Keratinocyte (primary cell): ENCODE data around the gene SYNC. TPM values are rescaled to one million over a fixed set of nuclear protein-coding genes. Genes with fewer than 3 reads are reported as not detected.

Experiments used
- DNase-seq: peaks from one replicate; pipeline ENCODE4 v3.0.0-alpha.2; 2011; ENCODE audit warnings: low read depth, missing footprints, low spot score
- FAIRE-seq: peaks from 2 replicates; lab custom pipeline; 2011; peaks lifted over from hg19 to GRCh38; lab: Jason Lieb, UNC
- H2AFZ ChIP-seq: 2 replicates; pipeline ENCODE4 v1.6.0; 2012; ENCODE audit warnings: low read length, control low read depth, inconsistent platforms; ENCODE audit not compliant: control insufficient read depth
- H3K27ac ChIP-seq: 2 replicates; pipeline ENCODE4 v1.5.1; 2011; ENCODE audit warnings: low read length; ENCODE audit not compliant: control insufficient read depth, insufficient read depth
- H3K27me3 ChIP-seq: 3 replicates; pipeline ENCODE4 v1.6.0; 2011; ENCODE audit warnings: low read length; ENCODE audit not compliant: control insufficient read depth, insufficient read depth; ENCODE audit errors: extremely low read depth
- H3K36me3 ChIP-seq, 2 experiments: 2 replicates in 1 of 2; 3 replicates in 1 of 2; pipeline ENCODE4 v1.5.1; 2011; ENCODE audit warnings: low read length in 2 of 2, mild to moderate bottlenecking in 1 of 2; ENCODE audit not compliant: control insufficient read depth in 2 of 2, insufficient read depth in 2 of 2; ENCODE audit errors: extremely low read depth in 1 of 2
- H3K4me1 ChIP-seq: 3 replicates; pipeline ENCODE4 v1.5.1; 2011; ENCODE audit warnings: low read length; ENCODE audit not compliant: control insufficient read depth, insufficient read depth; ENCODE audit errors: extremely low read depth
- H3K4me2 ChIP-seq: 3 replicates; pipeline ENCODE4 v1.6.0; 2011; ENCODE audit warnings: low read depth, low read length; ENCODE audit not compliant: control insufficient read depth, insufficient read depth; ENCODE audit errors: extremely low read depth
- H3K4me3 ChIP-seq, 3 experiments: fragments of 200-600 bp in 1 of 3; sonication (generic) in 1 of 3; 2 replicates in 2 of 3; 3 replicates in 1 of 3; pipeline ENCODE4 v1.5.1; 2011 to 2016; ENCODE audit warnings: low read length in 3 of 3, mild to moderate bottlenecking in 3 of 3, control low read depth in 2 of 3, inconsistent platforms in 1 of 3, low read depth in 1 of 3, mixed read lengths in 1 of 3, mixed run types in 1 of 3, moderate library complexity in 1 of 3; ENCODE audit not compliant: control insufficient read depth in 2 of 3, insufficient read depth in 2 of 3; ENCODE audit errors: extremely low read depth in 1 of 3
- H3K79me2 ChIP-seq: 2 replicates; pipeline ENCODE4 v1.6.0; 2012; ENCODE audit warnings: low read length; ENCODE audit not compliant: control insufficient read depth, insufficient read depth
- H3K9ac ChIP-seq: 3 replicates; pipeline ENCODE4 v1.6.0; 2011; ENCODE audit warnings: low read length; ENCODE audit not compliant: control insufficient read depth, insufficient read depth; ENCODE audit errors: extremely low read depth
- H3K9me1 ChIP-seq: 3 replicates; pipeline ENCODE4 v1.6.0; 2011; ENCODE audit warnings: low read length; ENCODE audit not compliant: control insufficient read depth, insufficient read depth; ENCODE audit errors: extremely low read depth
- H3K9me3 ChIP-seq: 2 replicates; pipeline ENCODE4 v1.5.1; 2012; ENCODE audit warnings: low read depth, low read length; ENCODE audit not compliant: control insufficient read depth
- H4K20me1 ChIP-seq: 3 replicates; pipeline ENCODE4 v1.6.0; 2011; ENCODE audit warnings: low read length; ENCODE audit not compliant: control insufficient read depth, insufficient read depth; ENCODE audit errors: extremely low read depth
- EZH2 ChIP-seq: IDR thresholded peaks from one replicate; pipeline ENCODE4 v1.6.1; 2012; ENCODE audit warnings: inconsistent platforms, mild to moderate bottlenecking, low read length, moderate library complexity
- dilution Hi-C: fragments of 300-500 bp; cut with MboI; formaldehyde crosslinking; loops from one replicate; pipeline ENCODE4 v1.7.0; 2020; ENCODE audit warnings: low sequenced_read_pairs; ENCODE audit not compliant: extremely low pct_ligation_motif_present
- polyA plus RNA-seq, 5 experiments: library from polyadenylated mRNA; depleted of rRNA in 3 of 5; stranded (reverse) in 3 of 5; stranded (forward) in 1 of 5; unstranded in 1 of 5; fragments of >200 nt; gene quantifications; 1 replicate in 1 of 5; 2 replicates in 3 of 5; 3 replicates in 1 of 5; pipeline versions ENCODE4 v1.2.1 to v1.2.3, GENCODE V29; 2011 to 2012; ENCODE audit warnings: missing spikeins in 2 of 5, low read depth in 1 of 5, low replicate concordance in 1 of 5
- TF ChIP-seq, protein P1 (sequence below), 3 experiments: IDR thresholded peaks in 1 of 3; conservative IDR thresholded peaks in 1 of 3; optimal IDR thresholded peaks in 1 of 3; 2 replicates in 2 of 3; 3 replicates in 1 of 3; pipeline versions ENCODE3 to v1.5.1; 2011; ENCODE audit warnings: low read length in 3 of 3, mild to moderate bottlenecking in 3 of 3, moderate library complexity in 2 of 3, control low read depth in 1 of 3, inconsistent platforms in 1 of 3; ENCODE audit not compliant: insufficient read depth in 2 of 3; ENCODE audit errors: extremely low read depth in 1 of 3

Gene SYNC
- polyA plus RNA-seq, 1 donor (not counting 4 experiments of a cell fraction or from before 2014, with no cell fraction given), result 11.2 TPM

DNA sequence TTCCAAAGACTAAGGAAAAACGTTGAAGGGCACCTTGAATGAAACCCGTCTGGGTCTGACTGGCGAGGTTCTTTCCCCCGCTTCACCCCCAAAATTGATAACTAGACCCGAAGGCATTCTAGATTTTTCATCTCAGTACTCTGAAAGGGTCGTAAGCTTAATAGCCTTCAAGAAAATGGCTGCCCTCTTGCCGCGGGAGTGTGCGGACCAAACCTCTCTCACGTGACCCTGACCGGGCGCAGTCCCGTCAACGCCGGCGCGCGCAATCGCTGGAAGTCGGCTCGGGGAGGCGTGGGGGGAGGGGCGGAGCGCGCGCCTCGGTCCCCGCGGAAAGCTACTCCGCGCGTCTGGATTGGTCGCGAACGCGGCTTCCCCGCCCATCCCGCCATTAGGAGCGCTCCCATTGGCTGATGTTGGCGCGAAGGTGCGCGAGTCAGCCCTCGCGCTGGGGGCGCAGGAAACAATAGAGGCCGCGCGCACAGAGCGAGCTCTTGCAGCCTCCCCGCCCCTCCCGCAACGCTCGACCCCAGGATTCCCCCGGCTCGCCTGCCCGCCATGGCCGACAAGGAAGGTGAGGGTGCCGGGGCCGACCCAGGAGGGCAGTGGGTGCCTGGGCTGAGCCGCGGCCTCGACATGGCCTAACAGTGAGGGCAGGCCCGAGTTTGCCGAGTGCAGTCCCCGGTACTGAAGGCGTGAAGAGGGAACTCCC, 51.7 kb downstream of the SYNC start, which contains the start of gene RBBP4:
RBBP4 (plus strand) TSS at position 457 of the 709 bp plus-strand sequence; CDS start at position 556, 99 bp downstream.
- Histone ChIP-seq H3K9me1 (peaks cover 2% of the 10 kb centered on the region), H2AFZ (peak within 1 kb of the TSS; percentile 99), H4K20me1 (no peaks in the 10 kb centered on the region), H3K27ac (peak within 1 kb of the TSS; percentile 100), H3K9ac (peak within 1 kb of the TSS; percentile 99), H3K9me3 (no peaks in the 10 kb centered on the region), H3K27me3 (no peaks in the 10 kb centered on the region), H3K4me1 (peaks cover 11% of the 10 kb centered on the region), H3K36me3 (peaks cover 7 to 11% of the 10 kb centered on the region in 2 experiments), H3K4me2 (peak within 1 kb of the TSS; percentile 99), H3K79me2 (peaks cover 81% of the 10 kb centered on the region), H3K4me3 (peak within 1 kb of the TSS; percentile 58 to 96 (median 79))
- FAIRE-seq (no peak), DNase-seq (peak; percentile 71)
- dilution Hi-C loops, result no loop called here
- TF ChIP-seq, protein P1, sequence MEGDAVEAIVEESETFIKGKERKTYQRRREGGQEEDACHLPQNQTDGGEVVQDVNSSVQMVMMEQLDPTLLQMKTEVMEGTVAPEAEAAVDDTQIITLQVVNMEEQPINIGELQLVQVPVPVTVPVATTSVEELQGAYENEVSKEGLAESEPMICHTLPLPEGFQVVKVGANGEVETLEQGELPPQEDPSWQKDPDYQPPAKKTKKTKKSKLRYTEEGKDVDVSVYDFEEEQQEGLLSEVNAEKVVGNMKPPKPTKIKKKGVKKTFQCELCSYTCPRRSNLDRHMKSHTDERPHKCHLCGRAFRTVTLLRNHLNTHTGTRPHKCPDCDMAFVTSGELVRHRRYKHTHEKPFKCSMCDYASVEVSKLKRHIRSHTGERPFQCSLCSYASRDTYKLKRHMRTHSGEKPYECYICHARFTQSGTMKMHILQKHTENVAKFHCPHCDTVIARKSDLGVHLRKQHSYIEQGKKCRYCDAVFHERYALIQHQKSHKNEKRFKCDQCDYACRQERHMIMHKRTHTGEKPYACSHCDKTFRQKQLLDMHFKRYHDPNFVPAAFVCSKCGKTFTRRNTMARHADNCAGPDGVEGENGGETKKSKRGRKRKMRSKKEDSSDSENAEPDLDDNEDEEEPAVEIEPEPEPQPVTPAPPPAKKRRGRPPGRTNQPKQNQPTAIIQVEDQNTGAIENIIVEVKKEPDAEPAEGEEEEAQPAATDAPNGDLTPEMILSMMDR (optimal IDR thresholded peaks at IDR 0.05 in 1 of 3, IDR thresholded peaks at IDR 0.05 in 1 of 3, conservative IDR thresholded peaks at IDR 0.05 in 1 of 3; ENCODE audit: extremely low read depth in 1 of 3, insufficient read depth in 2 of 3, low read length in 3 of 3), result no peak
- no peak for TF ChIP-seq EZH2

DNA sequence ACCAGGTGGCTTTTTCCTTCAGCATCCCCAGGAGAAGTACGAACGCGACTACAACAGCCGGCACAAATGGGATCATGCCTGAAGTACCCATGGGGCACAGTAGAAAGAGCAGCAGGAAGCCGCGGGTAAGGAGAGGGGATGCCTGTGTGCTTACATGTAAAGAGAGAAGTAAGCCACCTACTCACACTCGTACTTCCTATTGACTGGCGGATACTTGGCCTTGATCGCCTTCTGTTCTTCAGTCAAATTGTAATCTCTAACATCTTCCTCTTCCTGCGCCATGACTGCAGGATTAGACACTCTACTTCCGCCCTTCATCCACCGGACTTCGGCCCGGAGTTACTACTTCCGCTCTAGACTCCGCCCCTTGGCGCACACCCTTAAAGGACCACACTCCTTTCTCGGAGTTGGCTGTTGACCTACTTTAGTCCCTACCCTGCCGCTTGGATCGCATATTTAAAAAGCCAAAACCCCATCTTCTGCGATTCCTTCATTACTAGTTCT, 52.3 kb downstream of the SYNC start, which contains the start of gene ZBTB8OS:
ZBTB8OS (minus strand) TSS at position 303 of the 504 bp plus-strand sequence; CDS start at position 282, 21 bp downstream.
- TF ChIP-seq, protein P1 (optimal IDR thresholded peaks at IDR 0.05 in 1 of 3, IDR thresholded peaks at IDR 0.05 in 1 of 3, conservative IDR thresholded peaks at IDR 0.05 in 1 of 3; ENCODE audit: extremely low read depth in 1 of 3, insufficient read depth in 2 of 3, low read length in 3 of 3), result no peak
- TF ChIP-seq EZH2, result no peak
- Histone ChIP-seq H3K9ac (peak within 1 kb of the TSS; percentile 99), H4K20me1 (no peaks in the 10 kb centered on the region), H3K27me3 (no peaks in the 10 kb centered on the region), H3K4me2 (peak within 1 kb of the TSS; percentile 99), H3K4me1 (peaks cover 11% of the 10 kb centered on the region), H3K9me3 (no peaks in the 10 kb centered on the region), H2AFZ (peak within 1 kb of the TSS; percentile 99), H3K79me2 (peaks cover 81% of the 10 kb centered on the region), H3K36me3 (peaks cover 7 to 11% of the 10 kb centered on the region in 2 experiments), H3K9me1 (peaks cover 2% of the 10 kb centered on the region), H3K4me3 (peak within 1 kb of the TSS; percentile 58 to 96 (median 79)), H3K27ac (peak within 1 kb of the TSS; percentile 100)
- dilution Hi-C loops, result no loop called here
- peak; percentile 62 for DNase-seq
- peak; percentile 77 for FAIRE-seq
